HEK293T (cell line): ENCODE measurements around the gene PSMB3.

Experiments
- CTCF ChIA-PET: fragments of 350-600 bp; formaldehyde crosslinking; extraction: SDS; loops from one replicate; lab custom pipeline; 2021; ENCODE audit warnings: antibody characterized with exemption, inconsistent platforms; lab: Yijun Ruan, JAX
- POLR2A ChIA-PET: fragments of 350-600 bp; formaldehyde crosslinking; extraction: SDS; loops from one replicate; lab custom pipeline; 2020; ENCODE audit warnings: antibody characterized with exemption, inconsistent platforms; lab: Yijun Ruan, JAX
- DNase-seq: peaks from one replicate; pipeline ENCODE4 v3.0.0; 2012; ENCODE audit warnings: mixed read lengths; ENCODE audit errors: extremely low spot score
- ARNT ChIP-seq: fragments of 450-650 bp; IDR thresholded peaks from 2 replicates; pipeline ENCODE4 v1.6.1; 2017; ENCODE audit warnings: mild to moderate bottlenecking
- BHLHE40 ChIP-seq: fragments of 450-650 bp; IDR thresholded peaks from 2 replicates; pipeline ENCODE4 v1.6.1; 2016; ENCODE audit warnings: mild to moderate bottlenecking, moderate library complexity, borderline replicate concordance
- CTBP1 ChIP-seq: fragments of 450-650 bp; IDR thresholded peaks from 2 replicates; pipeline ENCODE4 v1.6.1; 2016; ENCODE audit warnings: borderline replicate concordance
- ELF4 ChIP-seq: fragments of 450-650 bp; IDR thresholded peaks from 2 replicates; pipeline ENCODE4 v1.6.1; 2017; ENCODE audit warnings: antibody characterized with exemption
- FOXA1 ChIP-seq: fragments of 450-650 bp; IDR thresholded peaks from 2 replicates; pipeline ENCODE4 v1.6.1; 2016; ENCODE audit warnings: mild to moderate bottlenecking
- FOXK2 ChIP-seq: fragments of 450-650 bp; IDR thresholded peaks from 2 replicates; pipeline ENCODE4 v1.6.1; 2016; ENCODE audit warnings: mild to moderate bottlenecking
- FOXM1 ChIP-seq: fragments of 450-650 bp; IDR thresholded peaks from 2 replicates; pipeline ENCODE4 v1.6.1; 2017; ENCODE audit warnings: mild to moderate bottlenecking, borderline replicate concordance
- HDGF ChIP-seq: fragments of 450-650 bp; IDR thresholded peaks from 2 replicates; pipeline ENCODE4 v1.6.1; 2017; ENCODE audit warnings: antibody characterized with exemption, borderline replicate concordance
- L3MBTL2 ChIP-seq: fragments of 450-650 bp; conservative IDR thresholded peaks from 2 replicates; pipeline ENCODE4 v1.6.1; 2016; ENCODE audit warnings: mild to moderate bottlenecking
- LEF1 ChIP-seq: fragments of 450-650 bp; IDR thresholded peaks from 2 replicates; pipeline ENCODE4 v1.6.1; 2017; ENCODE audit warnings: mild to moderate bottlenecking, borderline replicate concordance
- NFRKB ChIP-seq: fragments of 450-650 bp; IDR thresholded peaks from 2 replicates; pipeline ENCODE4 v1.6.1; 2016; ENCODE audit warnings: mild to moderate bottlenecking, moderate library complexity
- SP1 ChIP-seq: fragments of 450-650 bp; IDR thresholded peaks from 2 replicates; pipeline ENCODE4 v1.6.1; 2017
- SUZ12 ChIP-seq: fragments of 450-650 bp; IDR thresholded peaks from 2 replicates; pipeline ENCODE4 v1.6.1; 2016; ENCODE audit warnings: mild to moderate bottlenecking
- TARDBP ChIP-seq: fragments of 450-650 bp; IDR thresholded peaks from 2 replicates; pipeline ENCODE4 v1.6.1; 2016
- ZNF384 ChIP-seq: fragments of 450-650 bp; IDR thresholded peaks from 2 replicates; pipeline ENCODE4 v1.6.1; 2016
- TF ChIP-seq, protein P1 (sequence below): fragments of 450-650 bp; IDR thresholded peaks from 2 replicates; pipeline ENCODE4 v1.6.1; 2016

PSMB3 gene

GRCh38 chr17:38794221-38794620, 41.7 kb downstream of the PSMB3 start:
- no peak for DNase-seq
- ChIA-PET CTCF (interaction anchor here (0.7 kb wide), 1 partner anchor 382 kb away, joined by 4 read pairs; no protein-coding TSS in a partner anchor), POLR2A (no interaction called here)
- no peak for TF ChIP-seq SP1
- no peak for TF ChIP-seq TARDBP
- TF ChIP-seq CTBP1 = no peak
- no peak for TF ChIP-seq SUZ12
- TF ChIP-seq, protein P1, sequence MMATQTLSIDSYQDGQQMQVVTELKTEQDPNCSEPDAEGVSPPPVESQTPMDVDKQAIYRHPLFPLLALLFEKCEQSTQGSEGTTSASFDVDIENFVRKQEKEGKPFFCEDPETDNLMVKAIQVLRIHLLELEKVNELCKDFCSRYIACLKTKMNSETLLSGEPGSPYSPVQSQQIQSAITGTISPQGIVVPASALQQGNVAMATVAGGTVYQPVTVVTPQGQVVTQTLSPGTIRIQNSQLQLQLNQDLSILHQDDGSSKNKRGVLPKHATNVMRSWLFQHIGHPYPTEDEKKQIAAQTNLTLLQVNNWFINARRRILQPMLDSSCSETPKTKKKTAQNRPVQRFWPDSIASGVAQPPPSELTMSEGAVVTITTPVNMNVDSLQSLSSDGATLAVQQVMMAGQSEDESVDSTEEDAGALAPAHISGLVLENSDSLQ = no peak
- TF ChIP-seq FOXK2 = no peak
- TF ChIP-seq FOXM1 = no peak
- no peak for TF ChIP-seq ELF4
- no peak for TF ChIP-seq HDGF
- no peak for TF ChIP-seq FOXA1
- TF ChIP-seq BHLHE40 = no peak
- no peak for TF ChIP-seq L3MBTL2
- no peak for TF ChIP-seq LEF1
- no peak for TF ChIP-seq ARNT
- TF ChIP-seq ZNF384 = no peak
- no peak for TF ChIP-seq NFRKB

DNA sequence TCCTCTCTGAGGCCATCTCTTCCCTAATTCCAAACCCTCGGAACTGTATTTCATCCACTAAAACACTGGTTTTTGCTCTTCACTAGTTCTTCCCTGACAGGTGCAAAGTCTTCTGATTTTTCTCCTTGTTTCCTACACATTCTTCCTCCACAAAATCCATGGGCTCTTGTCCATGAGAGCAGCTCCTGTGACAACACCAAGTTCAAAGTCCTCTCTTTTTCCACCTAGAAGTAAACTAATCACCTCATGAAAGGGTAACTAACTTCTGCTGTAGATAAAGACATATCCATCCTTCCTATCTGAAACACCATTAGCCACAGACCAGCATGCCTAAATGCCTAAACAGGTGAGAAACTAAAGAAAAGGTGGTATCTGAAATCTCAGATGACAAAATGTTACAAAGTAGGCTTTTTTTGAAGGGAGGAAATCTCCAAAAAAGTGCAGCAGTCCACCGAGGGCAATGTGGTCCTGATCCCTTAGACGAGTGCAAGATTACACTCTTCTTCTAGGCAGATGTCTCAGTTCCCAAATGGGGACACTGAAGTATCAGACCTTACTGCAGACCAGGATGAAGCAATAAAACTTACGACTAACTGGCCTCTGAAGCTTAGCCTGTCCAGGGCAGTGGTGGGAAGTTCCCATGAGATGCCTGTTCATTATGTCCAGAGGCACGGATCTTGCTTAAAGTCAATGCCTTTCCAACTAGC, 44.1 kb downstream of the PSMB3 start:
- TF ChIP-seq TARDBP = no peak
- no peak for TF ChIP-seq ELF4
- no peak for TF ChIP-seq FOXA1
- TF ChIP-seq CTBP1 = no peak
- no peak for TF ChIP-seq ZNF384
- TF ChIP-seq ARNT = no peak
- no peak for TF ChIP-seq NFRKB
- no peak for TF ChIP-seq FOXM1
- no peak for TF ChIP-seq LEF1
- no peak for TF ChIP-seq SUZ12
- ChIA-PET POLR2A (interaction anchor here (2.1 kb wide), 1 partner anchor 45 kb away, joined by 8 read pairs; the partner anchor contains the start of gene PSMB3), CTCF (no interaction called here)
- no peak for DNase-seq

- ChIA-PET CTCF (no interaction called here), POLR2A (interaction anchor here (2.1 kb wide), 1 partner anchor 45 kb away, joined by 8 read pairs; the partner anchor contains the start of gene PSMB3)
- no peak for DNase-seq
- TF ChIP-seq SUZ12 = no peak
- TF ChIP-seq TARDBP = no peak
- no peak for TF ChIP-seq HDGF
- no peak for TF ChIP-seq FOXK2
- no peak for TF ChIP-seq ARNT
- TF ChIP-seq L3MBTL2 = no peak
- TF ChIP-seq SP1 = no peak
- no peak for TF ChIP-seq CTBP1
- no peak for TF ChIP-seq FOXA1
- TF ChIP-seq FOXM1 = no peak
- TF ChIP-seq BHLHE40 = no peak
- no peak for TF ChIP-seq LEF1
- TF ChIP-seq ELF4 = no peak
- TF ChIP-seq, protein P1 = no peak
- no peak for TF ChIP-seq ZNF384
- TF ChIP-seq NFRKB = no peak
Observed at GRCh38 chr17:38797158-38797490, 44.6 kb downstream of the PSMB3 start.

GRCh38 chr17:38797828-38798227, 45.3 kb downstream of the PSMB3 start:
- POLR2A ChIA-PET = interaction anchor here (2.1 kb wide), 1 partner anchor 46 kb away, joined by 8 read pairs; the partner anchor contains the start of gene PSMB3
- CTCF ChIA-PET = no interaction called here
- DNase-seq = no peak
- TF ChIP-seq ZNF384 (no peak), FOXA1 (no peak), ARNT (no peak), SP1 (no peak), ELF4 (no peak), TARDBP (no peak), CTBP1 (no peak)

DNA sequence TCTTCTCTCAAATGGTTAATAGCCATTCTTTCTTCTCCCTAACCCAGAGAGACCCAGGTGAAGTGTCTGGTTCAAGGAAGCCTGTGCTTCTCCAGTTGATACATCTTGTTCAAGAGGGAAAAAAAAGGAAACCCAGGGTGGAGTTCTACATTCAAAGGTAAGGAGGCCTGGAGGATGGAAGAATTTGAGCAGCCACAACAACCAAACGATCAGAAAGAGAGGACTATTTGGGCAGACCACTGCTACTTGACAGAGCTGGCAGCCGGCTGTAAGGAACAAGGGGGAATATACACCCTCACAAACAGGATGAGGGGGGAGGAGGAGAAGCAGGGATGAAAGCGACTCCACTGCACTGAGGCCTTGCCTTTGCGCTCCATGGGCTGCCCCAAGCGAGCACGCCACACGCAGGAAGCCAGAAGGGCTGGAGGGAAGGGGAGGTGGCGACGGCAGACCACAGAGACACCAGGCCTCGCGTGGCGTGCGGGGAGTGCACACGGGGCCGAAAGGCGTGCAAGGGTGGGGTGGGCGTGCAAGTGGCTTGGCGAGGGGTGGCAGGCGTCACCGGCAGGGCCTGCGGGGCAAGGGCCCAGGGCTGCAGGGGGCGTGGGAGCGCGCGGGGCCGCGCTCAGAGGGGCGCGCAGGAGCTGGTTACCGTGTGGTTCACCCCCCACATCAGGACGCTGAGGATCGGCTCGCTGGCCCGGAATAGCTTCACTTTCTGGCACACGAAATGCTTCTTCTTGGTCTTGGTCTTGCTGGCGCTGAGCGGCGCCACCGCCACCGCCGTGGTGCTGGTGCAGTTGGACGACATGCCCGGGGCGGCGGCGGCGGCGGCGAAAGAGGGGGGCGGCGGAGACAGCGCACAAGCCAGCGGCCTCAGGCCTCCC, 46.3 kb downstream of the PSMB3 start:
- TF ChIP-seq ZNF384 (no peak), CTBP1 (no peak), FOXA1 (no peak), FOXM1 (no peak)
- TF ChIP-seq, protein P1 = no peak
- DNase-seq = peak; percentile 26
- ChIA-PET CTCF (no interaction called here), POLR2A (interaction anchor here (1.1 to 2.1 kb wide), 6 partner anchors 27 to 55 kb away, joined by 3 to 9 read pairs (median 7); partner anchors contain the start of genes CWC25, PSMB3 and RPL23)
